Subcutaneous abdominal adipose tissue (tissue), 5 donors: ENCODE results near the gene TENT4A.

Experiments
- H3K27ac ChIP-seq: one replicate; pipeline ENCODE4 v1.7.0; 2013; ENCODE audit warnings: low read depth, mild to moderate bottlenecking, inconsistent platforms, low read length, moderate library complexity
- H3K27me3 ChIP-seq, 5 donors: one replicate each; pipeline ENCODE4 v1.7.0; 2013; ENCODE audit warnings: low read length in 5 of 5, inconsistent platforms in 1 of 5; ENCODE audit not compliant: control insufficient read depth in 5 of 5, insufficient read depth in 4 of 5
- H3K36me3 ChIP-seq, 5 donors: one replicate each; pipeline ENCODE4 v1.7.0; 2013; ENCODE audit warnings: low read length in 5 of 5; ENCODE audit not compliant: control insufficient read depth in 5 of 5, insufficient read depth in 5 of 5
- H3K4me1 ChIP-seq, 5 donors: one replicate each; pipeline ENCODE4 v1.7.0; 2013; ENCODE audit warnings: low read length in 5 of 5, mild to moderate bottlenecking in 3 of 5, moderate library complexity in 1 of 5; ENCODE audit not compliant: control insufficient read depth in 5 of 5, insufficient read depth in 5 of 5
- H3K4me3 ChIP-seq, 5 donors: one replicate each; pipeline ENCODE4 v1.7.0; 2013; ENCODE audit warnings: low read length in 5 of 5, low read depth in 1 of 5
- H3K9ac ChIP-seq, 5 donors: one replicate each; pipeline ENCODE4 v1.7.0; 2013; ENCODE audit warnings: low read length in 5 of 5, mild to moderate bottlenecking in 4 of 5, moderate library complexity in 3 of 5
- H3K9me3 ChIP-seq, 5 donors: one replicate each; pipeline ENCODE4 v1.7.0; 2013; ENCODE audit warnings: low read length in 5 of 5; ENCODE audit not compliant: control insufficient read depth in 5 of 5
- donor health status: healthy.
- donor health status: healthy.
- donor health status: healthy.
- donor health status: healthy.
- donor health status: healthy.

Gene TENT4A

GRCh38 chr5:6785861-6786180 is 72.6 kb downstream of the TENT4A start:
- Histone ChIP-seq H3K9me3 (no peaks in the 10 kb centered on the region), H3K4me3 (no peak overlapping the region), H3K27me3 (no peaks in the 10 kb centered on the region), H3K27ac (no peak overlapping the region), H3K36me3 (no peaks in the 10 kb centered on the region), H3K9ac (no peak overlapping the region), H3K4me1 (peaks cover 0 to 49% (median 9%) of the 10 kb centered on the region in 5 donors)

- Histone ChIP-seq H3K4me1 (peaks cover 0 to 49% (median 9%) of the 10 kb centered on the region in 5 donors), H3K9me3 (no peaks in the 10 kb centered on the region), H3K36me3 (no peaks in the 10 kb centered on the region), H3K4me3 (no peak overlapping the region), H3K27me3 (peaks cover 0 to 4% (median 0%) of the 10 kb centered on the region in 5 donors), H3K27ac (no peak overlapping the region), H3K9ac (no peak overlapping the region)
These were observed 73.7 kb downstream of the TENT4A start for GRCh38 chr5:6786786-6787495.

- H3K4me1 ChIP-seq = peaks cover 0 to 49% (median 9%) of the 10 kb centered on the region in 5 donors
- H3K27me3 ChIP-seq = peaks cover 0 to 4% (median 0%) of the 10 kb centered on the region in 5 donors
- H3K36me3 ChIP-seq = no peaks in the 10 kb centered on the region
- H3K27ac ChIP-seq = peak overlapping the region; percentile 9
- H3K9me3 ChIP-seq = no peaks in the 10 kb centered on the region
- H3K4me3 ChIP-seq = no peak overlapping the region
- no peak overlapping the region for H3K9ac ChIP-seq
These were observed 74.7 kb downstream of the TENT4A start for GRCh38 chr5:6787941-6788340.

GRCh38 chr5:6788439-6788838 is 75.2 kb downstream of the TENT4A start:
- Histone ChIP-seq H3K9ac (no peak overlapping the region), H3K36me3 (no peaks in the 10 kb centered on the region), H3K27me3 (peaks cover 0 to 4% (median 0%) of the 10 kb centered on the region in 5 donors), H3K4me3 (no peak overlapping the region), H3K4me1 (peaks cover 0 to 49% (median 9%) of the 10 kb centered on the region in 5 donors), H3K27ac (no peak overlapping the region), H3K9me3 (no peaks in the 10 kb centered on the region)

- peaks cover 0 to 4% (median 0%) of the 10 kb centered on the region in 5 donors for H3K27me3 ChIP-seq
- no peaks in the 10 kb centered on the region for H3K9me3 ChIP-seq
- H3K36me3 ChIP-seq = no peaks in the 10 kb centered on the region
- no peak overlapping the region for H3K9ac ChIP-seq
- H3K27ac ChIP-seq = no peak overlapping the region
- peaks cover 0 to 49% (median 9%) of the 10 kb centered on the region in 5 donors for H3K4me1 ChIP-seq
- H3K4me3 ChIP-seq = no peak overlapping the region
These were observed 75.9 kb downstream of the TENT4A start for GRCh38 chr5:6788956-6789649.

GRCh38 chr5:6790346-6790865 is 77.2 kb downstream of the TENT4A start:
- Histone ChIP-seq H3K4me1 (peaks cover 0 to 47% (median 9%) of the 10 kb centered on the region in 5 donors), H3K9ac (no peak overlapping the region), H3K27ac (no peak overlapping the region), H3K27me3 (peaks cover 0 to 4% (median 0%) of the 10 kb centered on the region in 5 donors), H3K4me3 (no peak overlapping the region), H3K36me3 (no peaks in the 10 kb centered on the region), H3K9me3 (no peaks in the 10 kb centered on the region)

- peaks cover 0 to 41% (median 9%) of the 10 kb centered on the region in 5 donors for H3K4me1 ChIP-seq
- peaks cover 0 to 4% (median 0%) of the 10 kb centered on the region in 5 donors for H3K27me3 ChIP-seq
- H3K36me3 ChIP-seq = no peaks in the 10 kb centered on the region
- no peak overlapping the region for H3K9ac ChIP-seq
- no peak overlapping the region for H3K4me3 ChIP-seq
- H3K27ac ChIP-seq = no peak overlapping the region
- no peaks in the 10 kb centered on the region for H3K9me3 ChIP-seq
These were observed 77.8 kb downstream of the TENT4A start for GRCh38 chr5:6791031-6791430.

- no peaks in the 10 kb centered on the region for H3K9me3 ChIP-seq
- H3K36me3 ChIP-seq = no peaks in the 10 kb centered on the region
- no peak overlapping the region for H3K4me3 ChIP-seq
- peaks cover 0 to 4% (median 0%) of the 10 kb centered on the region in 5 donors for H3K27me3 ChIP-seq
- H3K4me1 ChIP-seq = peaks cover 0 to 29% (median 7%) of the 10 kb centered on the region in 5 donors
- no peak overlapping the region for H3K9ac ChIP-seq
- no peak overlapping the region for H3K27ac ChIP-seq
These were observed 79.1 kb downstream of the TENT4A start for GRCh38 chr5:6792376-6792775.

- Histone ChIP-seq H3K27me3 (peaks cover 0 to 4% (median 0%) of the 10 kb centered on the region in 5 donors), H3K27ac (no peak overlapping the region), H3K4me3 (no peak overlapping the region), H3K36me3 (no peaks in the 10 kb centered on the region), H3K9me3 (no peaks in the 10 kb centered on the region), H3K4me1 (peaks cover 0 to 23% (median 2%) of the 10 kb centered on the region in 5 donors), H3K9ac (no peak overlapping the region)
These were observed 79.8 kb downstream of the TENT4A start for GRCh38 chr5:6792911-6793471.

GRCh38 chr5:6801236-6801635 is 88.0 kb downstream of the TENT4A start:
- Histone ChIP-seq H3K27ac (no peak overlapping the region), H3K27me3 (no peaks in the 10 kb centered on the region), H3K36me3 (no peaks in the 10 kb centered on the region), H3K9me3 (peaks cover 0 to 5% (median 0%) of the 10 kb centered on the region in 5 donors), H3K4me1 (peaks cover 0 to 5% (median 0%) of the 10 kb centered on the region in 5 donors), H3K4me3 (no peak overlapping the region), H3K9ac (no peak overlapping the region)
